Measurements from ENCODE around the gene KRT6B. TPM values are rescaled to one million over a fixed set of nuclear protein-coding genes. Genes with fewer than 3 reads are reported as not detected.
"Not testable (repeated sequence)": the region's sequence is repeated elsewhere in the genome, so short reads cannot be mapped to it uniquely, and the experiment has no call there.

The KRT6B gene
- polyA plus RNA-seq, 3 donors = 0.05 to 0.85 TPM; not detected in 1

GRCh38 chr12:52477651-52478050 is 25.7 kb upstream of the KRT6B start:
- WGBS, 3 donors = 44 to 81% (median 74%) methylated on average over 2 of the region's 2 CpGs
- no peak overlapping the region for H3K27ac ChIP-seq (ENCODE audit: low read depth, low read length)

GRCh38 chr12:52474212-52474611 is 22.3 kb upstream of the KRT6B start:
- no peak overlapping the region for H3K27ac ChIP-seq (ENCODE audit: low read depth, low read length)
- 88 to 92% (median 91%) methylated on average over 2 of the region's 2 CpGs for WGBS, 3 donors

GRCh38 chr12:52473768-52474167 is 21.8 kb upstream of the KRT6B start, which contains the start of gene KRT6C:
Gene KRT6C (minus strand): TSS chr12:52473805. CDS start chr12:52473737, 68 bp downstream.
- WGBS, 3 donors = 63 to 81% (median 70%) methylated on average over 4 of the region's 4 CpGs
- no peak within 1 kb of the TSS for H3K27ac ChIP-seq (ENCODE audit: low read depth, low read length)

GRCh38 chr12:52469853-52470252 is 17.9 kb upstream of the KRT6B start:
- H3K27ac ChIP-seq (ENCODE audit: low read depth, low read length) = no peak overlapping the region
- 70 to 80% (median 77%) methylated on average over 4 of the region's 4 CpGs for WGBS, 3 donors

GRCh38 chr12:52464897-52465296 is 13.0 kb upstream of the KRT6B start:
- no peak overlapping the region for H3K27ac ChIP-seq (ENCODE audit: low read depth, low read length)
- 32 to 51% (median 34%) methylated on average over 2 of the region's 2 CpGs for WGBS, 3 donors

- no peak overlapping the region for H3K27ac ChIP-seq (ENCODE audit: low read depth, low read length)
- 53 to 72% (median 56%) methylated on average over 5 of the region's 5 CpGs for WGBS, 3 donors
Observed at GRCh38 chr12:52461693-52462092, 9.7 kb upstream of the KRT6B start.

GRCh38 chr12:52458861-52459260 is 6.9 kb upstream of the KRT6B start:
- WGBS, 3 donors = 83 to 86% (median 86%) methylated on average over 5 of the region's 5 CpGs
- H3K27ac ChIP-seq (ENCODE audit: low read depth, low read length) = no peak overlapping the region

GRCh38 chr12:52455821-52456220 is 3.9 kb upstream of the KRT6B start:
- 55 to 94% (median 67%) methylated on average over 1 of the region's 1 CpG for WGBS, 3 donors
- no peak overlapping the region for H3K27ac ChIP-seq (ENCODE audit: low read depth, low read length)

- H3K27ac ChIP-seq (ENCODE audit: low read depth, low read length) = no peak overlapping the region
- WGBS, 3 donors = 44 to 68% (median 60%) methylated on average over 3 of the region's 3 CpGs
Observed at GRCh38 chr12:52454411-52455201, 2.7 kb upstream of the KRT6B start.

- no peak overlapping the region for H3K27ac ChIP-seq (ENCODE audit: low read depth, low read length)
- 39 to 51% (median 45%) methylated on average over 3 of the region's 3 CpGs for WGBS, 3 donors
Observed at GRCh38 chr12:52448228-52448627, 3.7 kb downstream of the KRT6B start.

GRCh38 chr12:52447196-52447595 is 4.8 kb downstream of the KRT6B start:
- not testable (repeated sequence) for H3K27ac ChIP-seq (ENCODE audit: low read depth, low read length)
- 82 to 98% (median 92%) methylated on average over 10 to 11 of the region's 11 CpGs for WGBS, 3 donors

GRCh38 chr12:52446367-52447045 is 5.4 kb downstream of the KRT6B start:
- H3K27ac ChIP-seq (ENCODE audit: low read depth, low read length) = no peak overlapping the region
- 62 to 82% (median 66%) methylated on average over 6 of the region's 6 CpGs for WGBS, 3 donors

GRCh38 chr12:52445876-52446275 is 6.1 kb downstream of the KRT6B start:
- 58 to 69% (median 63%) methylated on average over 3 of the region's 3 CpGs for WGBS, 3 donors

GRCh38 chr12:52444647-52445595 is 7.0 kb downstream of the KRT6B start:
- no peak overlapping the region for H3K27ac ChIP-seq (ENCODE audit: low read depth, low read length)
- 59 to 76% (median 69%) methylated on average over 10 of the region's 10 CpGs for WGBS, 3 donors

More at GRCh38 chr12:52445876-52446275, 6.1 kb downstream of the KRT6B start:
- no peak overlapping the region for H3K27ac ChIP-seq (ENCODE audit: low read depth, low read length)

- H3K27ac ChIP-seq (ENCODE audit: low read depth, low read length) = no peak overlapping the region
- WGBS, 3 donors = 83 to 91% (median 90%) methylated on average over 3 of the region's 3 CpGs
Observed at GRCh38 chr12:52443966-52444365, 8.0 kb downstream of the KRT6B start.

- no peak overlapping the region for H3K27ac ChIP-seq (ENCODE audit: low read depth, low read length)
- 25 to 38% (median 29%) methylated on average over 6 of the region's 6 CpGs for WGBS, 3 donors
Observed at GRCh38 chr12:52442600-52443061, 9.3 kb downstream of the KRT6B start.

- 53 to 64% (median 62%) methylated on average over 9 of the region's 9 CpGs for WGBS, 3 donors
- H3K27ac ChIP-seq (ENCODE audit: low read depth, low read length) = no peak overlapping the region
Observed at GRCh38 chr12:52441320-52441911, 10.5 kb downstream of the KRT6B start.

- no peak overlapping the region for H3K27ac ChIP-seq (ENCODE audit: low read depth, low read length)
- WGBS, 3 donors = 92 to 99% (median 95%) methylated on average over 5 of the region's 5 CpGs
Observed at GRCh38 chr12:52440821-52441319, 11.1 kb downstream of the KRT6B start.

Measured in adipose tissue (tissue), 3 donors.